Measurements from ENCODE around the gene NKPD1. TPM values are rescaled to one million over a fixed set of nuclear protein-coding genes. Genes with fewer than 3 reads are reported as not detected.

The NKPD1 gene
- total and polyA plus RNA-seq, 4 donors: not detected

DNA sequence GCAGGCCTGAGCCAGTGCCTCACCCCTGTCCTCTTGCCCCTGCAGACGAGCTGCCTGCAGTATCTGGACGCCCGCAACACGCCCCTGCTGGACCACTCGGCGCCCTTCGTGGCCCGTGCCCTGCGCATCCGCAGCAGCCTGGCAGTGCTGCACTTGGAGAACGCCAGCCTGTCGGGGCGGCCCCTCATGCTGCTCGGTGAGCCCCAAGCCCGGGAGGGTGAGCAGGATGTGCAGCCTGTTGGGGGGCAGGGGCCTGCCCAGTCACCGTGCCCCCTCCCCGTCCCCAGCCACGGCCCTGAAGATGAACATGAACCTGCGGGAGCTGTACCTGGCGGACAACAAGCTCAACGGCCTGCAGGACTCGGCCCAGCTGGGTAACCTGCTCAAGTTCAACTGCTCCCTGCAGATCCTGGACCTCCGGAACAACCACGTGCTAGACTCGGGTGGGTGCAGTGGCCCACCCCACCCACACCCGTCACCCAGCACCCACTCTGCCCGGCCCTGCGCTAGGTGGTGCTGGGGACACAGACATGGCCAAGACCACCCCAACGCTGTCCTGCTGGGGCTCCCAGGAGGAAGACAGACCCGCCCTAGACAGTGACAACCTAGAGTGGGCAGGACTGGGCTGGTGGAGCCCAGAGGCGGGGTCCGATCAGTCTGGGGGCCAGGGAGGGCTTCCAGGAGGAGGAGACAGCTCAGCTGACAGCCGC lies 18.6 kb downstream of the NKPD1 start:
- no peak overlapping the region for H3K9ac ChIP-seq (ENCODE audit: low read depth in 1 of 2, low read length in 2 of 2)
- H3K27ac ChIP-seq (ENCODE audit: low read depth in 1 of 2, low read length in 2 of 2): no peak overlapping the region
- TF ChIP-seq REST (IDR thresholded peaks at IDR 0.05) (no peak), MAX (IDR thresholded peaks at IDR 0.05) (no peak), HNF4A (conservative IDR thresholded peaks at IDR 0.05) (no peak), RXRA (IDR thresholded peaks at IDR 0.05) (no peak), TAF1 (conservative IDR thresholded peaks at IDR 0.05) (no peak), RAD21 (IDR thresholded peaks at IDR 0.05) (no peak), HNF4G (IDR thresholded peaks at IDR 0.05) (no peak), SP1 (IDR thresholded peaks at IDR 0.05) (no peak), JUND (IDR thresholded peaks at IDR 0.05) (no peak), YY1 (IDR thresholded peaks at IDR 0.05) (no peak), CTCF (IDR thresholded peaks at IDR 0.05; ENCODE audit: low read depth, low read length, missing input control) (no peak), EGR1 (IDR thresholded peaks at IDR 0.05; ENCODE audit: low read depth in 2 of 2) (no peak), NR2F2 (IDR thresholded peaks at IDR 0.05) (no peak)
- no peak for DNase-seq (ENCODE audit: low spot score)
- H3K27me3 ChIP-seq (ENCODE audit: control insufficient read depth in 4 of 4, insufficient read depth in 4 of 4, low read length in 3 of 4): no peaks in the 10 kb centered on the region
- no peak overlapping the region for H3K4me3 ChIP-seq (ENCODE audit: low read depth in 1 of 3, low read length in 3 of 3)
- WGBS: 97% methylated on average over 33 of the region's 33 CpGs
- peaks cover 0 to 10% (median 3%) of the 10 kb centered on the region in 4 donors for H3K36me3 ChIP-seq (ENCODE audit: control insufficient read depth in 4 of 4, insufficient read depth in 3 of 4, low read depth in 1 of 4, low read length in 3 of 4)
- no peaks in the 10 kb centered on the region for H3K9me3 ChIP-seq (ENCODE audit: control insufficient read depth in 4 of 4, low read length in 3 of 4)
- H3K4me1 ChIP-seq (ENCODE audit: control insufficient read depth in 4 of 4, insufficient read depth in 4 of 4, low read length in 3 of 4): no peaks in the 10 kb centered on the region

- Histone ChIP-seq H3K27me3 (ENCODE audit: control insufficient read depth in 4 of 4, insufficient read depth in 4 of 4, low read length in 3 of 4) (no peaks in the 10 kb centered on the region), H3K9me3 (ENCODE audit: control insufficient read depth in 4 of 4, low read length in 3 of 4) (no peaks in the 10 kb centered on the region), H3K4me1 (ENCODE audit: control insufficient read depth in 4 of 4, insufficient read depth in 4 of 4, low read length in 3 of 4) (no peaks in the 10 kb centered on the region), H3K9ac (ENCODE audit: low read depth in 1 of 2, low read length in 2 of 2) (no peak overlapping the region), H3K27ac (ENCODE audit: low read depth in 1 of 2, low read length in 2 of 2) (no peak overlapping the region), H3K36me3 (ENCODE audit: control insufficient read depth in 4 of 4, insufficient read depth in 3 of 4, low read depth in 1 of 4, low read length in 3 of 4) (peaks cover 0 to 10% (median 2%) of the 10 kb centered on the region in 4 donors), H3K4me3 (ENCODE audit: low read depth in 1 of 3, low read length in 3 of 3) (no peak overlapping the region)
- DNase-seq (ENCODE audit: low spot score): no peak
- 96% methylated on average over 28 of the region's 28 CpGs for WGBS
- TF ChIP-seq TAF1 (conservative IDR thresholded peaks at IDR 0.05): no peak
- no peak for TF ChIP-seq NR2F2 (IDR thresholded peaks at IDR 0.05)
- no peak for TF ChIP-seq REST (IDR thresholded peaks at IDR 0.05)
- TF ChIP-seq GABPA (IDR thresholded peaks at IDR 0.05 in 1 of 2, conservative IDR thresholded peaks at IDR 0.05 in 1 of 2): no peak
- no peak for TF ChIP-seq EGR1 (IDR thresholded peaks at IDR 0.05; ENCODE audit: low read depth in 2 of 2)
- TF ChIP-seq HNF4A (conservative IDR thresholded peaks at IDR 0.05): no peak
- no peak for TF ChIP-seq FOXA1 (IDR thresholded peaks at IDR 0.05)
- TF ChIP-seq RXRA (IDR thresholded peaks at IDR 0.05): no peak
- TF ChIP-seq RAD21 (IDR thresholded peaks at IDR 0.05): no peak
- no peak for TF ChIP-seq FOXA2 (IDR thresholded peaks at IDR 0.05)
- no peak for TF ChIP-seq JUND (IDR thresholded peaks at IDR 0.05)
- TF ChIP-seq CTCF (IDR thresholded peaks at IDR 0.05; ENCODE audit: low read depth, low read length, missing input control): no peak
Measured at GRCh38 chr19:45141203-45141900, 19.4 kb downstream of the NKPD1 start.
